RWPE1 (cell line): ENCODE measurements around the gene AGBL5.

Source experiments
- CTCF ChIA-PET: fragments of 350-600 bp; sonication (Branson Sonifier 250); formaldehyde crosslinking; extraction: SDS; loops from one replicate; lab custom pipeline; 2021; lab: Yijun Ruan, JAX
- POLR2A ChIA-PET: fragments of 400-600 bp; formaldehyde crosslinking; extraction: SDS; loops from one replicate; lab custom pipeline; 2020; ENCODE audit warnings: antibody characterized with exemption; ENCODE audit not compliant: low non-redundant PET; lab: Yijun Ruan, JAX
- DNase-seq: peaks from one replicate; pipeline ENCODE4 v3.0.0; 2012; ENCODE audit warnings: low spot score
- H3K27ac ChIP-seq: fragments of 450-650 bp; 2 replicates; pipeline ENCODE4 v1.5.1; 2017
- TF ChIP-seq, protein P1 (sequence below): fragments of 450-650 bp; conservative IDR thresholded peaks from 2 replicates; pipeline ENCODE4 v1.5.1; 2017; ENCODE audit warnings: low read depth, mild to moderate bottlenecking

The AGBL5 gene

DNA sequence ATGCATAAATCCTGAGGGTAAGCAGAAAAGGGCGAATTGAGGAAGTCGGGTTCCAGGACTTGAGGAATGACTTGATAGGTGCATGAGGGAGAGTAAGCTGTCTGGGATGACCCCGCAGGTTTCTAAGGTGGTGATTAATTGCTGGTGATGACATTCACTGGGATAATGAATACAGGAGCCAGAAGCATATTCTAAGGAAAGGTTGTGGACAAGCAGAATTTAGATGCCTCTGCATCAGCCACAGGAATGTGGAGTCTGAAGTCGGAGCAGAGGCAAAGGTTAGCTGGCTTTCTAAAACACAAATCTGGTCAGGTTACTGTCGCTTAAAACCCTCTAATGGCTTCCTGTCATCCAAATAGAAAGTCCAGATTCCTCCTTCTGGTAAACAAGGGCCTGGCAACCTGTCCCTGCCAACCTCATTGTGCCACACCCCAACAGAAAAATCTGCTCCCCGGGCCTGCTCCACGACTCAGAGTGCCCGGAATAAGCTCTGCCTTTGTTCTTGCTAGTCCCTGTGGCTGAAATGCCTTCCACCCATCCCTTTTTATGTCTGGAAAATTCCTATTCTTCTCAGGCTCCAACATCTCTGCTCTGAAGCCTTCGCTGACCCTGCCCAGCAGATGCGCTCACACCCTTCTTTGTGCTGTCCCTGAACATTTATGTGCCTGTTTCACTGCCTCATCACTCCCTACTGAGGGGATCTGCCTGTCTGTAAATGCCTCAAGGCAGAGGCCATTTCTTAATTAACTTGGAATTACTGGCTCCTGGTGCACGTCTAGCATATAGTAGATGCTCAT lies 30.0 kb upstream of the AGBL5 start:
- DNase-seq: no peak
- TF ChIP-seq, protein P1, sequence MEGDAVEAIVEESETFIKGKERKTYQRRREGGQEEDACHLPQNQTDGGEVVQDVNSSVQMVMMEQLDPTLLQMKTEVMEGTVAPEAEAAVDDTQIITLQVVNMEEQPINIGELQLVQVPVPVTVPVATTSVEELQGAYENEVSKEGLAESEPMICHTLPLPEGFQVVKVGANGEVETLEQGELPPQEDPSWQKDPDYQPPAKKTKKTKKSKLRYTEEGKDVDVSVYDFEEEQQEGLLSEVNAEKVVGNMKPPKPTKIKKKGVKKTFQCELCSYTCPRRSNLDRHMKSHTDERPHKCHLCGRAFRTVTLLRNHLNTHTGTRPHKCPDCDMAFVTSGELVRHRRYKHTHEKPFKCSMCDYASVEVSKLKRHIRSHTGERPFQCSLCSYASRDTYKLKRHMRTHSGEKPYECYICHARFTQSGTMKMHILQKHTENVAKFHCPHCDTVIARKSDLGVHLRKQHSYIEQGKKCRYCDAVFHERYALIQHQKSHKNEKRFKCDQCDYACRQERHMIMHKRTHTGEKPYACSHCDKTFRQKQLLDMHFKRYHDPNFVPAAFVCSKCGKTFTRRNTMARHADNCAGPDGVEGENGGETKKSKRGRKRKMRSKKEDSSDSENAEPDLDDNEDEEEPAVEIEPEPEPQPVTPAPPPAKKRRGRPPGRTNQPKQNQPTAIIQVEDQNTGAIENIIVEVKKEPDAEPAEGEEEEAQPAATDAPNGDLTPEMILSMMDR: no peak
- POLR2A ChIA-PET: no interaction called here
- CTCF ChIA-PET: interaction anchor here (2.1 kb wide), 1 partner anchor 60 kb away, joined by 10 read pairs; no protein-coding TSS in a partner anchor
- H3K27ac ChIP-seq: no peak overlapping the region

DNA sequence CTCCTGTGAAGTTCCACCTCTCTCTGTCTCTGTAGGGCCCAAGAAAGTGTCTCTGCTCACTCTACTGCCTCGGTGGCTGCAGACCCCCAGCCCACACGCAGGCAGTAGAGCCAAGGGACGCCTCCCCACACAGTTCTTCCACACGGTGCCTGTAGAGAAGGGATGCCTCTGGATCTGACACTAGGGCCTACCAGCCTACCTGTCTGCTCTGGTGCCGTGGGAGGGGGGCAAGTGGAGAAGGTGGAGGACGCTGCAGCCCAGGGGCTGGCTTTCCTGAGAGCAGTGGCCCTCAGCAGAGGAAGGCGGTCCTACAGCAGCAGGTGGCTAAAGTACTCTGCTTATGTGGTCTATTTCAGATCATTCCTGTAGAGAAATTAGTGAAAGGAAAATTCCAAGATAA lies 27.7 kb upstream of the AGBL5 start:
- DNase-seq: no peak
- CTCF ChIA-PET: interaction anchor here (0.7 kb wide), 1 partner anchor 37 kb away, joined by 3 read pairs; no protein-coding TSS in a partner anchor
- TF ChIP-seq, protein P1: no peak
- POLR2A ChIA-PET: no interaction called here
- H3K27ac ChIP-seq: no peak overlapping the region

DNA sequence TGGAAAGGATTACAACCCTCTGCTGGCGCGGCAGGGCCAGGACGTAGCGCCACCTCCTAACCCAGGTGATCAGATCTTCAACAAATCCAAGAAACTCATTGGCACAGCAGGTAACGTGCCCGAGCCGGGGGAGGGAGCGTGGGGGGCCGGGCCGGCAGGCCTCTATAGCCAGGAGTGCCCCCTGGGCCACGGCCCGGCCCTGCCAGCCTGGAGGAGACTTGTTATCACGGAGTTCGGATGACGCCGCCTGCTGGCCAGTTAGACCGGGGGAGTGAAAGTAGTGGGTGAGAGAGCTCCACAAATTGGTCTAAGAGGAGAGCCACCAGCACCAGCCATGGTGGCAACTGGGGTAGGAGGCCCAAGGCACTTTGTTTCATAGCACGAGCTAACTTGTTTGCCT lies 27.3 kb upstream of the AGBL5 start:
- POLR2A ChIA-PET: no interaction called here
- TF ChIP-seq, protein P1: no peak
- CTCF ChIA-PET: interaction anchor here (1.0 kb wide), 1 partner anchor 82 kb away, joined by 4 read pairs; no protein-coding TSS in a partner anchor
- DNase-seq: no peak
- no peak overlapping the region for H3K27ac ChIP-seq

DNA sequence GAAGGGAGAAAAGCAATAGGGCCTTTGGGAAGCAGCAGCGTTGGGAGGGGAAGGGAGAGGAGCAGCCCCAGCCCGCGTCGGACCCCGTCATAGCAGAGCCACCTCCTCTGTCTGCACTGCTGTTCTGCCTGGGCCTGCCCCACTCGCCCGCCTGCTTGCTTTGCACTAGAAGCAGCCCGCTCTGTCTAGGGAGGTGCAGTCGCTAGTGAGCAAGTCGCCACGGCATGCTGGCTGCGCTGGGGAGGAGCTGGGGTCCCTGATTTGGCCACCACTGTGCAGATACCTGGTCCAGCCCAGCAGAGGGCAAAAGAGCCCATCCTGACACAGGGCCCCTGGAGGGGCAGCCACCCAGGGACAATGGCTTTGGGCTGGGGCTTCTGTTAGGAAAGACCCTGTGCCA lies 26.7 kb upstream of the AGBL5 start:
- TF ChIP-seq, protein P1: no peak
- POLR2A ChIA-PET: no interaction called here
- DNase-seq: no peak
- CTCF ChIA-PET: interaction anchor here (0.6 to 1.5 kb wide), 5 partner anchors 63 to 179 kb away, joined by 3 to 7 read pairs (median 4); no protein-coding TSS in a partner anchor
- H3K27ac ChIP-seq: no peak overlapping the region

DNA sequence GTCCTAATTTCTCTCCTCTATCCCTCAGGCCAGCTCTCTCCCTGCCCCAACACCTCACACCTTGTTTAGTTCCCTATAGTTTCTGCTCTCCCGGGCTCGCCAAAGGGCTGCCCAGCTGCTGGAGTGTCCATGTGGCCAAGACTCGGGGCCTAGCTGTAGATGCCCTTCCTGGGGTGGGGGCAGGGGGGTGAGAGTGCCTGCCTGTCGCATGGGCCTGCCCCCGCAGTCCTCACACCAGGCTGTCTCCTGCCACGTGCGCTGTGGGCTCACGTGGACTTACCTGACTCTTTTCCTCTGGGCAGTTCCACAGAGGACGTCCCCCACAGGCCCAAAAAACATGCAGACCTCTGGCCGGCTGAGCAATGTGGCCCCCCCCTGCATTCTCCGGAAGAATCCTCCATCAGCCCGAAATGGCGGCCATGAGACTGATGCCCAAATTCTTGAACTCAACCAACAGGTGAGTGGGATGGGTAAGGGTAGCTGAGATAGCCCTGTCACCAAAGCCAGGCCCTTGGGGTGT lies 26.1 kb upstream of the AGBL5 start:
- H3K27ac ChIP-seq: no peak overlapping the region
- ChIA-PET POLR2A (no interaction called here), CTCF (interaction anchor here (0.6 to 1.5 kb wide), 5 partner anchors 64 to 179 kb away, joined by 3 to 7 read pairs (median 4); no protein-coding TSS in a partner anchor)
- TF ChIP-seq, protein P1: no peak
- no peak for DNase-seq
